NCI-H2196 treated with DMSO at 0.1 percent for 48 hours (cell line): Measurements from ENCODE around the gene NALF2.
A peak's percentile ranks its signal among the peaks of the same experiment; 100 is the strongest.

Source experiments
- DNase-seq: peaks from one replicate; lab custom pipeline; 2025; ENCODE audit not compliant: unreplicated experiment; lab: John Stamatoyannopoulos, UW

NALF2 gene

DNA sequence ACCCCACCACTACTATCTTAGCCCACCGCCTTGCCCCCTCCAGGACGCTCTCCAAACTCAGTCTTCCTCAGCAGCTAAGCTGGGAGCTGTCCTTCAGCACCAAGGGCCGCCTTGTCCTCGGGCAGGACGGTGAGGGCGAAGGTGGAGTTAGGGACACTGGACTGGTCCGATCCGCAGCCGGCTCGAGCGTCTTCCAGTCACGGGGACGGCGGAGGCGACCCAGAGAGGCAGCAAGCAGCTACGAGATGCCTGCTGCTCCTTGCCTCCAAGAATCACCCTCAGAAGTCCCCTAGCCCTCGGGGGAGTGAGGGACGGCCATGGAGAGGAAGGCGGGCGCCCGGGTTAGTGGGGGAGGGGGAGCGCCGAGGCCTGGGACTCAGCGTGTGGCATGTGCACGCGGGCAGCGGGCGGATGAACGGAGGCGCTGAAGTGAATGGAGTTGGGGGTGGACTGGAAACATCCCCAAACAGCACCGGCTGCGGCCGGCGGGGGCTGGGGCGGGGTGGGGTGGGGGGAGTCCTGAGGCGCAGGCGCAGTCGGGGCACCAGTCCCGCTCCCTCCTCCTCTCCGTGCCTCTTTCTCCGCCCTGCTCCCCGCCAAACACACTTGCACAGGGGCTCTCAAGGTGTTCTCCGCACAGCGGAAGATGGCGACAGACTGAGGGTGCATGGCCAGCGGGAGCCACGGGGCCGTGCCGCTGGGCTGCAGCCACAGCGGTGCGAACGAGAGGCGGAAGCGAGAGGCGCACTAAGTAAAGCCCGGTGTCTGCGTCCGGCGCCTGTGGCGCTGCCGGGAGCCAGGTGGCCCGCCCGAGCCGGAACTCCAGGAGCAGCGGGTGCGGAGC is at the start of gene NALF2:
NALF2 (plus strand) TSS at position 545 of the 844 bp plus-strand sequence. CDS start 957 bp downstream, outside the sequence.
- DNase-seq = peak; percentile 38

- no peak for DNase-seq
Observed at GRCh38 chrX:69457756-69458155, 46.4 kb upstream of the NALF2 start.

DNA sequence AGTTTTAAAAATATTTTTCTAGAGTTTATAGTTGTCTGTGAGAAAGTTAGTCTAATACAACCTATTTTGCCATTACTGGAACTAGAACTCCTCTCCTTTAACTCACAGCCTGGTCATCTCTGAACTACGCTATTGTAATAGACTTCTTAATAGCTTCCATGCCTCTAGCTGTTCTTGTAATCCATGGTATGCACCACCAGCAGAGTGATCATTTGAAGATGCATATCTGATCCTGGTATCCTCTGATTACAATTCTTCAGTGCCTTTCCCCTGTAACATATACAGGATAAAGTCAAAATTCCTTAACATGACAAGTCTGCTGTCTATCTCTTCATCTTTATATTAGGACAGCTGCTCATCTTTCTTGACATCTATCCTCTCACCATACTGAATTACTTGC is 37.6 kb upstream of the NALF2 start:
- no peak for DNase-seq

GRCh38 chrX:69469975-69470374 is 34.2 kb upstream of the NALF2 start:
- DNase-seq = no peak

GRCh38 chrX:69489625-69490024 is 14.5 kb upstream of the NALF2 start:
- DNase-seq = no peak

GRCh38 chrX:69493193-69493592 is 10.9 kb upstream of the NALF2 start:
- DNase-seq = no peak

DNA sequence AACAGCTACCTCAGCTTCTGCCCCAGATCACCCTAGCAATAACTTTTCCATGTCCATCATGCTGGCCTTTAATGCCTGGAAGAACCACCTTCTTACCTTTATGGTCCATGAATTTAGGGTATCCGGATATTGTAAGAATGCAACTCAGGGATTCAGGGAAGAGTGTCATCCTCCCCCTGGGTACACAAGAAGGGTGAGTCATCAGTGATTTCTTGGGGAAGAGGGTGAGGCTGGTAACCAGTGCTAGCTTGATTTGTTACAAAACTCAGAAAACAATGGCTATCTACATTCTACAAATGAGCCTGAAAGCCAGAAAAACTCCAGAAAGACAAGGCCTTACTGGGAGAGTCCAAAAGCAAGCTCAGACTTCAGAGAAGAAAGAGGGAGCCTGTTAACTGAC is 10.4 kb upstream of the NALF2 start:
- DNase-seq = no peak

GRCh38 chrX:69496183-69496582 is 7.9 kb upstream of the NALF2 start:
- DNase-seq = no peak

DNA sequence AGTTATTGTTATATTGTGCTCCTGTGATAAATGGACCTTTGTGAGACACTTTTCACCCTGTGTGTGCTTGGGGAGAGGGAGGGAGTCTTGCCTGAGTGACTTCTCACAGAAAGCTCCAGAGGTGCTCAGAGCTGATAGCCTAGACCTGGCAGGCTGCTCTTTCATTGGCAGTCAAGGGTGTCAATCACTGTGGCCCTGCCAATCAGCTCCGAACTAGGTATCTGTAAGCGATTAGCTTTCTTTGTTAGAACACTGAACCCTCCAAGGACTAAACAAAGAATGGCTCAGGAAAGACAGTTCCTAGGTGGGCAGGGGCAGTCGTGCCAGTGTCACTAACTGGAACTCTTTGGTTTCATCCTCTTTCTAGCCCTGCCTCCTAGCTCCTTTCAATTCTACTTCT is 2.7 kb upstream of the NALF2 start:
- no peak for DNase-seq

- DNase-seq = peak; percentile 63
Observed at GRCh38 chrX:69503228-69503781, 821 bp upstream of the NALF2 start.

GRCh38 chrX:69504626-69505612 is 793 bp downstream of the NALF2 start:
- DNase-seq = no peak

DNA sequence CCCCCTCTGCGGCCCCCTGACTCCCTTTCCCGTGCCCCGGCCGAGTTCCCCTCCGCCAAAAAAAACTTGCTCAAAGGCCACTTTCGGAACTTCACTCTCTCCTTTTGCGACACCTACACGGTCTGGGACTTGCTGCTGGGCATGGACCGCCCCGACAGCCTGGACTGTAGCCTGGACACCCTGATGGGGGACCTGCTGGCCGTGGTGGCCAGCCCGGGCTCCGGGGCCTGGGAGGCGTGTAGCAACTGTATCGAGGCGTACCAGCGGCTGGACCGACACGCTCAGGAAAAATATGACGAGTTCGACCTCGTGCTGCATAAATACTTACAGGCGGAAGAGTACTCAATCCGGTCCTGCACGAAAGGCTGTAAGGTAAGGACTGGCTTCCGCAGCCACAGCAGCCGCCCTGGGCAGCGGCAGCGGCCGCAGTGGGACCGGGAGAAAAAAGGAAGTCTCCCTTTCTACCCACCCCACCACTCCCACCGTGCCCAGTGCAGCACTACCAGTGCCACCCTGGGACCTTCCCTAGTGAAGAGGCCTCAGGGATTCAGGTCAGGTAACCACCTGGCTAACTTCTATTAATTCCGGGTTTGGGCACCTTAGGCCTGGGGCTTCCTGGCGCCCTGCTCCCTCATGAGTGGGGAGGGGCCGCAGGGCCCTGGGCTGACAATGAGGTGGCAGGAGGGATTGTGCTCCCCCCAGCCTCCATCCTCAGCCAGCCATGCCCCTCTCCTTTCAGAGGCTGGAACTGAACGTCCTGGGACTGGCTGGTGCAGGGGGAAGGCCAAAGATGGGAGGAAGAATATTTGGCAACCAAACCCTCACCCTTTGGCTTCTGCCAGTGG is 1.9 kb downstream of the NALF2 start:
- DNase-seq = no peak

DNA sequence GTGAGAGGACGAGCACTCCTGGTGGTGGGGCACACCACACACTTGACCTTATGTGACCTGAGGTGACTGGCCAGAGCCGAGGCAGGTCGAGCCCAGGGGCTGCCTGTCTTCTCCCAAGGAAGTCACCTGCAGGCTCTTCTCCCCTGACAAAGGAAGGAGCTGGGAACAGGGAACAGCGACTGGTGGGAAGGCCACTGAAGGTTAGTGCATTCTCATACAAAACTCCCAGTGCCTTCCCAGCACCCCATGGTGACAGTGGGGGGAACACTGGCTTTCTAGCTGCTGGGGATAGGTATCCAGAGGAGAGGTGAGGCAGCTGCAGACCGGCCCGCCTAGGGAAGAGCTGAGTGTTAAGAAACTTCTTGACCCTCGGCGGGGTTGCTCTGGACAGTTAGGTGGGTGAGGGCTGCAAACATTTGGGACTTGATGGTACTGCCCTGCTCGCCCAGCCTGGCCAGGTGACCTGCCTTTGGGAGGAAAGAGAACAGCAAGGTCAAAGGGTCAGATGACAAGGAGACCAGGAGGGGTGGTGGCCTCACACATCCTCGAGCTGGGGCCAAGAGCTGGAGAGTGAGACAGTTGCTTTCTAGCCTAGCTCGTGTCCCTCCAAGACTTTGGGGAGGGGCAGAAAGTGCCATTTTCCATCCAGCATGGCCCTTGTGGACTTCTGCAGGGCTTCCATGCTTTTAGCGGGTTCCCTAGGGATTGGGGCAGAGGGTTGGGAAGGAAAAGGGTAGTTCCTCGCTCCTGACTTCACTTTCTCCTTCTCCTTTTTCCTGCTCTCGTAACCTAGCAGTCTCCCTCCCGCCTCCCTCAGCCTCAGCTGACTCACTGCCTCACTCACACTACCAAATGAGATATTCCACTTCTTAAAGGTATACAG is 2.7 kb downstream of the NALF2 start:
- no peak for DNase-seq

DNA sequence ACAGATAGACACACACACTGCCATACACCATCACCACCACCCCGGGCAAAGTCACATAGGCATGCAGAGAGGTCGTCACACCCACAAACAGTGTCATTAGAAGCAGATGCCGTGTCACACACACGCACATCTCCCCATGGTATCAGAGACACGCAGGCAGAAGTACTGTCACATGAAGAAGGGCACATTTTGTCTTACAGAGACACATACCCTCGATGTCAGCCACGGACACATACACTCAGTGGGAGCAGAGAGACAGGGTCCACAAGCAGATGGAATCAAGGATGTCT is 3.3 kb downstream of the NALF2 start:
- no peak for DNase-seq

DNA sequence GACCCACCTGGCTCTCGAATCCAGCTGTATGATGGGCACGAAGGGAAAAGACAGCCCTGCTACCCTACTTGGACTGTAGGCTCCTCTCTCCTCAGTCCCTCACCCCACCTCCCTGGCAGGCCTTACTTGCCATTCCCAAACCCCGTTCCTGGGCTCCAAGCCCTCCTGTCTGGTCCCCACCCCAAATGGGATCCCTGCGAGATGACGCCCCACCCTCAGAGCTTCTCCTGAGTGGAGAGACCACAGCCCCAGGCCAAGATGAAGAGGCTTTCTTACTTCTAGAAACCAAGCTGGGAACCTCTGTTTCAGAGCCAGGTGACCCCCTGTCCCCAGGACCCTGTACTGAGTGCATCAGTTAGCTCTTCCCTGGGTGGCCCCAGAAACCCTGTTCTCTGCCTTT is 4.5 kb downstream of the NALF2 start:
- no peak for DNase-seq

GRCh38 chrX:69510137-69510715 is 6.1 kb downstream of the NALF2 start:
- no peak for DNase-seq

GRCh38 chrX:69510914-69511513 is 6.9 kb downstream of the NALF2 start:
- no peak for DNase-seq

- no peak for DNase-seq
Observed at GRCh38 chrX:69522052-69522451, 17.9 kb downstream of the NALF2 start.

DNA sequence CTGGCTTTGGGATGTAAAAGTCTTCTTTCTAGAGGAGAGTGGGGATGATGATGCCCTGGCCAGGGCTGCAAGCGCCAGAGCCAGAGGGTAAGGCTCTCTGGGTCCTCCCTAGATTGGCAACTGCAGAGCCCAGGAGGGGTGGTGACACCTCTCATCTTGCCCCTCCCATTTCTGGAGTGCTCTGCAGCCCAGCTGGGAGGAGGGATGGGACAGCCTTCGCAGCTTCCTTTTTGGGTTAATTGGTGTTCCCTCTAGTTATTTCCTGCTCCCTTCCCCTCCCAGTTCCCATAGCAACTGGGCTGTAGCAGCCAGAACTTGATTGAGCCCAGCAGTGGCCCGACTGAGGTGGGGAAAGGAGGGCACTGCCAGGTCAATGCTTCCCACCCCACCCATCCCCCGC is 19.2 kb downstream of the NALF2 start:
- no peak for DNase-seq
